Mammary epithelial cell (primary cell): ENCODE results near the gene FAM221A.

Experiments
- CTCF ChIP-seq, 2 donors: IDR thresholded peaks in 1 of 2; conservative IDR thresholded peaks in 1 of 2; 2 replicates each; pipeline ENCODE4 v1.5.1; 2011 to 2012; ENCODE audit warnings: inconsistent platforms in 2 of 2, low read length in 2 of 2, mild to moderate bottlenecking in 2 of 2, control low read depth in 1 of 2, low read depth in 1 of 2; ENCODE audit not compliant: insufficient read depth in 1 of 2; ENCODE audit errors: extremely low read depth in 1 of 2
- EZH2 ChIP-seq: IDR thresholded peaks from 2 replicates; pipeline ENCODE4 v1.6.1; 2012; ENCODE audit warnings: low read length, inconsistent platforms, borderline replicate concordance

- TF ChIP-seq CTCF (conservative IDR thresholded peaks at IDR 0.05 in 1 of 2, IDR thresholded peaks at IDR 0.05 in 1 of 2; ENCODE audit: extremely low read depth in 1 of 2, insufficient read depth in 1 of 2, low read depth in 1 of 2, low read length in 2 of 2) (no peak), EZH2 (no peak)
Measured at GRCh38 chr7:23714150-23714464, 34.1 kb downstream of the FAM221A start.
